Endodermal cell (in vitro differentiated cells): ENCODE data around the gene ACTL10. TPM values are rescaled to one million over a fixed set of nuclear protein-coding genes. Genes with fewer than 3 reads are reported as not detected.
A peak's percentile ranks its signal among the peaks of the same experiment; 100 is the strongest.

Experiments used
- DNase-seq: peaks from one replicate; pipeline ENCODE4 v3.0.0-alpha.2; 2017
- H3K27ac ChIP-seq: 2 replicates; pipeline ENCODE4 v1.5.1; 2013; ENCODE audit warnings: mild to moderate bottlenecking, low read depth, low read length, moderate library complexity
- H3K27me3 ChIP-seq: 2 replicates; pipeline ENCODE4 v1.6.1; 2013; ENCODE audit warnings: mild to moderate bottlenecking, low read length, moderate library complexity; ENCODE audit not compliant: insufficient read depth, control insufficient read depth, poor library complexity, severe bottlenecking
- H3K36me3 ChIP-seq: 2 replicates; pipeline ENCODE4 v1.7.0; 2013; ENCODE audit warnings: mild to moderate bottlenecking, low read length, moderate library complexity; ENCODE audit not compliant: control insufficient read depth, insufficient read depth
- H3K4me1 ChIP-seq: one replicate; pipeline ENCODE4 v1.7.0; 2013; ENCODE audit warnings: low read length; ENCODE audit not compliant: control insufficient read depth, insufficient read depth
- H3K4me3 ChIP-seq: 2 replicates; pipeline ENCODE4 v1.5.1; 2013; ENCODE audit warnings: mild to moderate bottlenecking, low read length, moderate library complexity
- H3K9ac ChIP-seq: 2 replicates; pipeline ENCODE4 v1.6.1; 2013; ENCODE audit warnings: mild to moderate bottlenecking, low read length, moderate library complexity; ENCODE audit not compliant: poor library complexity, severe bottlenecking; ENCODE audit errors: extremely low read depth
- H3K9me3 ChIP-seq: 2 replicates; pipeline ENCODE4 v1.6.1; 2013; ENCODE audit warnings: mild to moderate bottlenecking, low read length, moderate library complexity; ENCODE audit not compliant: control insufficient read depth
- H3K27ac Mint-ChIP-seq: 2 replicates; pipeline ENCODE4 v1.8.0; 2020; ENCODE audit warnings: mixed read lengths
- H3K27me3 Mint-ChIP-seq: 2 replicates; pipeline ENCODE4 v1.8.0; 2021; ENCODE audit warnings: mild to moderate bottlenecking, mixed read lengths; ENCODE audit not compliant: insufficient read depth
- H3K36me3 Mint-ChIP-seq: 2 replicates; pipeline ENCODE4 v1.8.0; 2020; ENCODE audit warnings: low read depth, mixed read lengths
- H3K4me1 Mint-ChIP-seq: 2 replicates; pipeline ENCODE4 v1.8.0; 2020; ENCODE audit warnings: mixed read lengths
- H3K4me3 Mint-ChIP-seq: 2 replicates; pipeline ENCODE4 v1.8.0; 2020; ENCODE audit warnings: mild to moderate bottlenecking, moderate library complexity, mixed read lengths
- H3K9me3 Mint-ChIP-seq: 2 replicates; pipeline ENCODE4 v1.8.0; 2020; ENCODE audit warnings: mild to moderate bottlenecking, mixed read lengths
- WGBS, 2 experiments: methylation state at CpG; one replicate each; pipeline versions ENCODE4 v1.1.5 to v1.1.7; 2013; ENCODE audit warnings: missing lambda C conversion rate in 2 of 2, mixed read lengths in 1 of 2; ENCODE audit not compliant: insufficient coverage in 1 of 2, insufficient read length in 1 of 2; 5-methylcytosine and 5-hydroxymethylcytosine counted together
- total RNA-seq, 2 donors: library from RNA; stranded (reverse); fragmentation: NEBNext Ultra II Directional in 1 of 2; extraction: Animal tissue kit (Norgen Biotek cat#: 25700) in 1 of 2; gene quantifications; 2 replicates in 1 of 2; 3 replicates in 1 of 2; pipeline ENCODE4 v1.2.1, GENCODE V29; 2021
- TF ChIP-seq, protein P1 (sequence below): fragments of 200-600 bp; sonication (generic); conservative IDR thresholded peaks from 2 replicates; pipeline ENCODE4 v1.5.0; 2021; ENCODE audit warnings: antibody characterized with exemption, mild to moderate bottlenecking

The ACTL10 gene
- total RNA-seq, 2 donors from 2014 or later, result 0.42 TPM; not detected in 1

DNA sequence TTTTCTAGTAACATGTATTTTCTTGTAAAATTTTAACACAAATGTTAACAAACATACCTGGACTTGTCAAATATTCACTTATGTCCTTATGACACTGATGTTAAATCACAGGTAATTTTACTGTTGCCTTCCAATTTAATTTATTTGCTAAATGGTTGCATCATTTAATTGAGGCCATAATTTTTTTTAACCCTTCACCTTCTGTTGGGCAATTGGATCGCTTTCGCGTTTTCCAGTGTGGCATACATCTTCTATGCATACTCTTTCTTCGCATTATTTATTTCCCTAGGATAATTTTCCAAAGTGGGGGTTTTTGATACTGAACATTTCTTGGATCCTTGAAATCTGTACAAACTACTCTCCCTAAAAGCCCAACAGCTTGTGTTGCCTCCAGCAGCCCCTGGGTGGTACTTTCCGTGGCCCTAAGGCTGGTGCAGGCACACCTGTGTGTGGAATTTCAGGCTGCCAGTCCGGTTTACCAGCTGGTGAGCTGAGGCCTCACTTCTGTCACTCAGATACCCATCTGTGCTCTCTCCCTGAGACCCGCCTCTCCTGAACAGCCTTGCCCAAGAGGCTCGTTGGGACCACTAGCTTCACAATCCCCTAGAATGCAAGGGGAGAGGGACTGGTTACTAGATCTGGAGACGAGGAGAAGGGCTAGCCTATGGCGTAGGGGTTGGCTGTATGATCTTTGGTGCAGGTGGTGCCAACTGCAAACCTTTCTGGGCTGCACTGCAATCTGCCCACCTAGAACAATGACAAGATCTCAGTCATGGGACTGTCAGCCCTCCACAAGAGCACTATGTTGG is 15.8 kb upstream of the ACTL10 start:
- H3K4me1 Mint-ChIP-seq, result peaks cover 14% of the 10 kb centered on the region
- no peak overlapping the region for H3K4me3 Mint-ChIP-seq
- H3K36me3 Mint-ChIP-seq, result peaks cover 9% of the 10 kb centered on the region
- H3K9me3 ChIP-seq, result no peaks in the 10 kb centered on the region
- H3K27ac ChIP-seq, result no peak overlapping the region
- H3K27ac Mint-ChIP-seq, result no peak overlapping the region
- H3K27me3 Mint-ChIP-seq, result no peaks in the 10 kb centered on the region
- peaks cover 4% of the 10 kb centered on the region for H3K36me3 ChIP-seq
- no peak for DNase-seq
- H3K4me3 ChIP-seq, result no peak overlapping the region
- no peaks in the 10 kb centered on the region for H3K9me3 Mint-ChIP-seq
- 91% methylated on average over 6 to 10 of the region's 10 CpGs for WGBS, 2 experiments
- no peaks in the 10 kb centered on the region for H3K4me1 ChIP-seq
- no peaks in the 10 kb centered on the region for H3K27me3 ChIP-seq
- H3K9ac ChIP-seq, result no peak overlapping the region
- TF ChIP-seq, protein P1, sequence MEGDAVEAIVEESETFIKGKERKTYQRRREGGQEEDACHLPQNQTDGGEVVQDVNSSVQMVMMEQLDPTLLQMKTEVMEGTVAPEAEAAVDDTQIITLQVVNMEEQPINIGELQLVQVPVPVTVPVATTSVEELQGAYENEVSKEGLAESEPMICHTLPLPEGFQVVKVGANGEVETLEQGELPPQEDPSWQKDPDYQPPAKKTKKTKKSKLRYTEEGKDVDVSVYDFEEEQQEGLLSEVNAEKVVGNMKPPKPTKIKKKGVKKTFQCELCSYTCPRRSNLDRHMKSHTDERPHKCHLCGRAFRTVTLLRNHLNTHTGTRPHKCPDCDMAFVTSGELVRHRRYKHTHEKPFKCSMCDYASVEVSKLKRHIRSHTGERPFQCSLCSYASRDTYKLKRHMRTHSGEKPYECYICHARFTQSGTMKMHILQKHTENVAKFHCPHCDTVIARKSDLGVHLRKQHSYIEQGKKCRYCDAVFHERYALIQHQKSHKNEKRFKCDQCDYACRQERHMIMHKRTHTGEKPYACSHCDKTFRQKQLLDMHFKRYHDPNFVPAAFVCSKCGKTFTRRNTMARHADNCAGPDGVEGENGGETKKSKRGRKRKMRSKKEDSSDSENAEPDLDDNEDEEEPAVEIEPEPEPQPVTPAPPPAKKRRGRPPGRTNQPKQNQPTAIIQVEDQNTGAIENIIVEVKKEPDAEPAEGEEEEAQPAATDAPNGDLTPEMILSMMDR, result no peak

DNA sequence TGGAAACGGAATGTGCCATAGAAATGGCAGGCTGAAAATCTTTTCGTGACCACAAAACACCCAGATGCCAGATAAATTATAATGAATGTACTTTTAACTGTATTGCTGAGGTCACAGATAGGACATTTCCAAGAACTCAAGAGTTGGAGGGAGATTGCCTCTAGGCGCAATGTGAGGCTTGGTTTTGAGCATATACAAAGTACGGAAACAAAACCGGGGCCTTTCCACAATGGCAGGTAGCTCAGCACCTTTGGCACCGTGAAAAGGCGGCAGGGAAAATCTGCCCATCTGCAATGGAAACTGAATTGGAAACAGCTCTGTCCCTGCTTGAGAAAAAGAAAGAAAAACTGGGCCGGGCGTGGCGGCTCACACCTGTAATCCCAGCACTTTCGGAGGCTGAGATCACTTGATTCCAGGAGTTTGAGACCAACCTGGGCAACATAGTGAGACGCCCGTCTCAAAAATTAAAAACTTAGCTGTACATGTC is 15.1 kb upstream of the ACTL10 start:
- Histone ChIP-seq H3K9me3 (no peaks in the 10 kb centered on the region), H3K4me1 (no peaks in the 10 kb centered on the region), H3K9ac (no peak overlapping the region), H3K36me3 (peaks cover 4% of the 10 kb centered on the region), H3K27me3 (no peaks in the 10 kb centered on the region), H3K4me3 (no peak overlapping the region), H3K27ac (no peak overlapping the region)
- 91 to 93% methylated on average over 11 to 13 of the region's 13 CpGs for WGBS, 2 experiments
- Mint-ChIP-seq H3K4me3 (no peak overlapping the region), H3K36me3 (peaks cover 4% of the 10 kb centered on the region), H3K4me1 (peaks cover 14% of the 10 kb centered on the region), H3K27me3 (no peaks in the 10 kb centered on the region), H3K27ac (no peak overlapping the region), H3K9me3 (no peaks in the 10 kb centered on the region)
- TF ChIP-seq, protein P1, result no peak
- no peak for DNase-seq

DNA sequence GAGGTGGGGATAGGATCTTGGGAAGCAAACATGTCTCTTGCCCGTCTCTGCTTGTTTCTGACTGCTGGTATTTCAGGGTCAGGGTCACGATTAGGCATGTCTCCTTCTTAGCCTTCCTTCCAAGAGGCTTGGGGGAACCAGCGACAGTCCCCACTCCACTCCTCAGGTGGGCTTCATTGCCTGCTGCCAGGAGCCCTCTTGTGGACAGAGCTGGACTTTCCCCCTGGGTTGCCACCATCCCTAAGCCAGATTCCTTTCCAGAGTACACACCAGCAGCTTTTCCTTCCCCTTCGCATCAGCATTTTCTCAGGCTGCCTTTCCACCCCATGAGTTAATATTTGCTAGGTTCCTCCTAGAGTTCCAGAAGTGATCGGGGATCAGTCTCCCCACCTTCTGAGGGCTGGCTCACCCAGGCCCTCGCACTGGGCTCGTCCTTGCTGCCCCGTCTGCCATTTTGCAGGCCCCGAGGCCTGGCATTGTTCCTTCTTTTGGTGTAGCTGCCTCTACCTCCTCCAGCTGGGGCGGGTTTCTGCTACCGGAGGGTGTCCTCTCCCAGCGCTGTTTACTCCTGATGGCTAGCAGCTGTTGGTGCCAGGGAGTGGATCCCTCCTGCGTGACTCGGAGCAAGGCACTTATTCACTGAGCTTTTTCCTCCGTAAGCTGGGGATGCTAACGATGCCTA is 13.4 kb upstream of the ACTL10 start:
- DNase-seq, result peak; percentile 94
- Histone ChIP-seq H3K27me3 (no peaks in the 10 kb centered on the region), H3K4me3 (no peak overlapping the region), H3K36me3 (peaks cover 10% of the 10 kb centered on the region), H3K9ac (no peak overlapping the region), H3K4me1 (no peaks in the 10 kb centered on the region), H3K27ac (no peak overlapping the region), H3K9me3 (no peaks in the 10 kb centered on the region)
- 71 to 75% methylated on average over 14 to 16 of the region's 16 CpGs for WGBS, 2 experiments
- TF ChIP-seq, protein P1, result peak; percentile 98
- peaks cover 14% of the 10 kb centered on the region for H3K4me1 Mint-ChIP-seq
- no peak overlapping the region for H3K4me3 Mint-ChIP-seq
- peak overlapping the region; percentile 78 for H3K27ac Mint-ChIP-seq
- peaks cover 4% of the 10 kb centered on the region for H3K36me3 Mint-ChIP-seq
- H3K27me3 Mint-ChIP-seq, result no peaks in the 10 kb centered on the region
- H3K9me3 Mint-ChIP-seq, result no peaks in the 10 kb centered on the region
